NK-92 (cell line): ENCODE data around the gene CLVS2.

Source experiments
- DNase-seq: peaks from one replicate; lab custom pipeline; 2025; ENCODE audit not compliant: unreplicated experiment; lab: John Stamatoyannopoulos, UW

The CLVS2 gene

GRCh38 chr6:123024976-123025375 lies 28.9 kb downstream of the CLVS2 start:
- no peak for DNase-seq

- no peak for DNase-seq
These were observed 31.4 kb downstream of the CLVS2 start for GRCh38 chr6:123027408-123027807.

GRCh38 chr6:123028263-123028662 lies 32.2 kb downstream of the CLVS2 start:
- no peak for DNase-seq

- no peak for DNase-seq
These were observed 34.2 kb downstream of the CLVS2 start for GRCh38 chr6:123030282-123030681.

- no peak for DNase-seq
These were observed 40.6 kb downstream of the CLVS2 start for GRCh38 chr6:123036648-123037047.

- no peak for DNase-seq
These were observed 43.4 kb downstream of the CLVS2 start for GRCh38 chr6:123039431-123039830.

GRCh38 chr6:123042401-123042800 lies 46.4 kb downstream of the CLVS2 start:
- no peak for DNase-seq

- DNase-seq: no peak
These were observed 48.4 kb downstream of the CLVS2 start for GRCh38 chr6:123044341-123044860.

GRCh38 chr6:123053602-123054225 lies 57.7 kb downstream of the CLVS2 start:
- DNase-seq: no peak

- no peak for DNase-seq
These were observed 59.2 kb downstream of the CLVS2 start for GRCh38 chr6:123055256-123055655.

GRCh38 chr6:123062670-123063069 lies 66.6 kb downstream of the CLVS2 start:
- DNase-seq: no peak

GRCh38 chr6:123064038-123064437 lies 68.0 kb downstream of the CLVS2 start:
- no peak for DNase-seq

- DNase-seq: no peak
These were observed 78.6 kb downstream of the CLVS2 start for GRCh38 chr6:123074616-123075015.

GRCh38 chr6:123085403-123085802 lies 89.4 kb downstream of the CLVS2 start:
- no peak for DNase-seq

GRCh38 chr6:123089226-123089625 lies 93.2 kb downstream of the CLVS2 start:
- no peak for DNase-seq

GRCh38 chr6:123091091-123091895 lies 95.3 kb downstream of the CLVS2 start:
- no peak for DNase-seq

GRCh38 chr6:123091896-123092271 lies 95.8 kb downstream of the CLVS2 start:
- no peak for DNase-seq

- no peak for DNase-seq
These were observed 98.8 kb downstream of the CLVS2 start for GRCh38 chr6:123094795-123095194.

GRCh38 chr6:123105561-123105960 lies 109.5 kb downstream of the CLVS2 start:
- no peak for DNase-seq

GRCh38 chr6:123116370-123116769 lies 120.3 kb downstream of the CLVS2 start:
- no peak for DNase-seq

- no peak for DNase-seq
These were observed 121.3 kb downstream of the CLVS2 start for GRCh38 chr6:123117145-123117908.

- DNase-seq: no peak
These were observed 122.8 kb downstream of the CLVS2 start for GRCh38 chr6:123118811-123119210.
